K562 (cell line): ENCODE measurements around the gene MCM7. TPM values are rescaled to one million over a fixed set of nuclear protein-coding genes. Genes with fewer than 3 reads are reported as not detected.

Source experiments
- BCOR ChIP-seq: fragments of 450-650 bp; IDR thresholded peaks from 2 replicates; pipeline ENCODE4 v1.6.1; 2016
- BRCA1 ChIP-seq, 2 experiments: fragments of 450-650 bp in 1 of 2; sonication (generic) in 1 of 2; formaldehyde crosslinking in 1 of 2; IDR thresholded peaks; 2 replicates each; pipeline versions ENCODE4 v1.5.0 to v1.6.1; 2017 to 2020; ENCODE audit warnings: mild to moderate bottlenecking in 1 of 2, missing genetic modification reagents in 1 of 2
- ELF2 ChIP-seq: fragments of 250-450 bp; sonication (Bioruptor Pico); IDR thresholded peaks from 2 replicates; pipeline ENCODE4 v1.5.0; 2021; ENCODE audit warnings: mild to moderate bottlenecking
- FIP1L1 ChIP-seq: fragments of 200-400 bp; formaldehyde crosslinking; IDR thresholded peaks from 2 replicates; pipeline ENCODE4 v1.6.1; 2018; ENCODE audit warnings: mild to moderate bottlenecking, low read depth, low read length; ENCODE audit not compliant: poor library complexity, severe bottlenecking
- FOXJ2 ChIP-seq: fragments of 200-800 bp; sonication (Bioruptor generic); IDR thresholded peaks from 2 replicates; pipeline ENCODE4 v1.6.1; 2016; ENCODE audit warnings: missing genetic modification characterization, missing compliant biosample characterization
- HDAC6 ChIP-seq: IDR thresholded peaks from 2 replicates; pipeline ENCODE4 v1.6.1; 2012; ENCODE audit warnings: low read depth, mild to moderate bottlenecking, control low read depth, inconsistent platforms, low read length, moderate library complexity
- KDM1A ChIP-seq, 2 experiments: fragments of 450-650 bp; IDR thresholded peaks; 2 replicates each; pipeline ENCODE4 v1.6.1; 2016; ENCODE audit warnings: mild to moderate bottlenecking in 2 of 2
- MAFF ChIP-seq: IDR thresholded peaks from 2 replicates; pipeline ENCODE4 v1.6.1; 2012; ENCODE audit warnings: low read length, improper control_type of control experiment
- MCM3 ChIP-seq: fragments of 450-650 bp; IDR thresholded peaks from 2 replicates; pipeline ENCODE4 v1.6.1; 2016
- MECOM ChIP-seq: fragments of 250-450 bp; sonication (Bioruptor Pico); IDR thresholded peaks from 2 replicates; pipeline ENCODE4 v1.8.0; 2022; ENCODE audit warnings: inconsistent platforms
- NCOR1 ChIP-seq: fragments of 450-650 bp; IDR thresholded peaks from 2 replicates; pipeline ENCODE4 v1.6.1; 2016; ENCODE audit warnings: mild to moderate bottlenecking, moderate library complexity
- NFRKB ChIP-seq: fragments of 450-650 bp; IDR thresholded peaks from 2 replicates; pipeline ENCODE4 v1.6.1; 2016; ENCODE audit warnings: low read depth
- OTX1 ChIP-seq: fragments of 450-650 bp; formaldehyde crosslinking; IDR thresholded peaks from 2 replicates; pipeline ENCODE4 v1.4.0; 2022; ENCODE audit warnings: mild to moderate bottlenecking
- RBM14 ChIP-seq: fragments of 200-400 bp; formaldehyde crosslinking; IDR thresholded peaks from 2 replicates; pipeline ENCODE4 v1.6.1; 2018; ENCODE audit warnings: low read depth, mild to moderate bottlenecking, low read length, moderate library complexity, borderline replicate concordance; ENCODE audit not compliant: insufficient read depth
- RCOR1 ChIP-seq, 2 experiments: IDR thresholded peaks; 2 replicates each; pipeline ENCODE4 v1.6.1; 2012; ENCODE audit warnings: low read depth in 2 of 2, low read length in 2 of 2, borderline replicate concordance in 1 of 2, improper control_type of control experiment in 1 of 2
- SLC30A9 ChIP-seq: fragments of 250-450 bp; sonication (Bioruptor Pico); IDR thresholded peaks from 2 replicates; pipeline ENCODE4 v1.8.0; 2022; ENCODE audit warnings: mild to moderate bottlenecking, moderate library complexity
- SMARCA4 ChIP-seq: fragments of 450-650 bp; IDR thresholded peaks from 2 replicates; pipeline ENCODE4 v1.6.1; 2016
- SMARCB1 ChIP-seq: IDR thresholded peaks from 2 replicates; pipeline ENCODE4 v1.6.1; 2011; ENCODE audit warnings: improper control_type of control experiment, low read depth; ENCODE audit not compliant: insufficient read length
- SMC3 ChIP-seq: conservative IDR thresholded peaks from 2 replicates; pipeline ENCODE4 v1.6.1; 2011; ENCODE audit warnings: low read depth, low read length, improper control_type of control experiment; ENCODE audit not compliant: insufficient read depth
- SOX6 ChIP-seq: fragments of 450-650 bp; IDR thresholded peaks from 2 replicates; pipeline ENCODE4 v1.6.1; 2014; ENCODE audit warnings: mild to moderate bottlenecking
- SREBF2 ChIP-seq: sonication (generic); formaldehyde crosslinking; IDR thresholded peaks from 2 replicates; pipeline ENCODE4 v1.4.0; 2020; ENCODE audit warnings: mild to moderate bottlenecking, missing genetic modification reagents
- TAF9B ChIP-seq: fragments of 450-650 bp; IDR thresholded peaks from 2 replicates; pipeline ENCODE4 v1.6.1; 2018; ENCODE audit warnings: mild to moderate bottlenecking; ENCODE audit not compliant: partially characterized antibody
- ZKSCAN1 ChIP-seq: fragments of 150-350 bp; IDR thresholded peaks from 2 replicates; pipeline ENCODE4 v1.6.1; 2016; ENCODE audit warnings: low read depth, low read length
- ZNF165 ChIP-seq: fragments of 250-450 bp; sonication (Bioruptor Pico); IDR thresholded peaks from 2 replicates; pipeline ENCODE4 v1.4.0; 2020; ENCODE audit warnings: borderline replicate concordance
- ZNF239 ChIP-seq: fragments of 250-450 bp; sonication (Bioruptor Pico); IDR thresholded peaks from 2 replicates; pipeline ENCODE4 v1.4.0; 2020; ENCODE audit warnings: mild to moderate bottlenecking
- ZNF347 ChIP-seq: fragments of 450-650 bp; formaldehyde crosslinking; IDR thresholded peaks from 2 replicates; pipeline ENCODE4 v1.4.0; 2020; ENCODE audit warnings: low read depth, mild to moderate bottlenecking, moderate library complexity
- ZNF354B ChIP-seq: fragments of 250-450 bp; sonication (Bioruptor Pico); IDR thresholded peaks from 2 replicates; pipeline ENCODE4 v1.4.0; 2020
- ZNF76 ChIP-seq: fragments of 250-450 bp; sonication (Bioruptor Pico); IDR thresholded peaks from 2 replicates; pipeline ENCODE4 v1.4.0; 2020; ENCODE audit warnings: mild to moderate bottlenecking, moderate library complexity, borderline replicate concordance
- ZNF77 ChIP-seq: fragments of 250-450 bp; sonication (Bioruptor Pico); IDR thresholded peaks from 2 replicates; pipeline ENCODE4 v1.5.0; 2020
- polyA plus RNA-seq, 8 experiments: library from polyadenylated mRNA; depleted of rRNA in 4 of 8; stranded (reverse) in 5 of 8; unstranded in 3 of 8; fragments of >200 nt; fragmentation: Nextera tagmentation in 2 of 8; fragmentation: Illumina TruSeq in 1 of 8; extraction: Ambion mirVana in 2 of 8; extraction: Trizol in 1 of 8; gene quantifications; 2 replicates each; pipeline versions ENCODE4 v1.2.1 to v1.2.3, GENCODE V29; 2011 to 2014; ENCODE audit warnings: inconsistent platforms in 1 of 8, missing spikeins in 1 of 8
- total RNA-seq, 7 experiments: library from RNA; depleted of rRNA in 6 of 7; stranded (reverse); fragments of >200 nt in 6 of 7; fragmentation: Illumina TruSeq in 2 of 7; extraction: Trizol in 2 of 7; gene quantifications; 2 replicates each; pipeline versions ENCODE4 v1.2.1 to v1.2.3, GENCODE V29; 2011 to 2021; ENCODE audit warnings: low replicate concordance in 1 of 7
- TF ChIP-seq, protein P1 (sequence below): fragments of 200-400 bp; formaldehyde crosslinking; IDR thresholded peaks from 2 replicates; pipeline ENCODE4 v1.6.1; 2017; ENCODE audit warnings: mild to moderate bottlenecking, low read depth, low read length, moderate library complexity
- TF ChIP-seq, protein P2 (sequence below): IDR thresholded peaks from 2 replicates; pipeline ENCODE4 v1.6.1; 2012; ENCODE audit warnings: low read depth, low read length, improper control_type of control experiment, borderline replicate concordance

The MCM7 gene
- total and polyA plus RNA-seq, 9 of the 15 experiments (the other 6 are each of a cell fraction or from before 2014, with no cell fraction given) = 329 to 856 (median 437) TPM

DNA sequence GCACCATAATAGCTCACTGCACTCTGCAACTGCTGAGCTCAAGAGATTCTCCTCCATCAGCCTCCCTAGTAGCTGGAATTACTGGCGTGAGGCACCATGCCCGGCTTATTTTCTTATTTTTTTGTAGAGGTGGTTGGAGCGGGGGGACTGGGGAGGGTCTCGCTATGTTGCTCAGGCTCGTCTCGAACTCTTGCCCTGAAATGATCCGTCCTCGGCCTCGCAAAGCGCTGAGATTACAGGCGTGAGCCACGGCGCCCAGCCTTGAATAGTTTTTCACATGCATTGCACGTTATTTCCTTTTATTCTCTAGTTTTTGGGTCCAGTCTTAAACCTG lies 47.0 kb upstream of the MCM7 start (continued):
- TF ChIP-seq, protein P1, sequence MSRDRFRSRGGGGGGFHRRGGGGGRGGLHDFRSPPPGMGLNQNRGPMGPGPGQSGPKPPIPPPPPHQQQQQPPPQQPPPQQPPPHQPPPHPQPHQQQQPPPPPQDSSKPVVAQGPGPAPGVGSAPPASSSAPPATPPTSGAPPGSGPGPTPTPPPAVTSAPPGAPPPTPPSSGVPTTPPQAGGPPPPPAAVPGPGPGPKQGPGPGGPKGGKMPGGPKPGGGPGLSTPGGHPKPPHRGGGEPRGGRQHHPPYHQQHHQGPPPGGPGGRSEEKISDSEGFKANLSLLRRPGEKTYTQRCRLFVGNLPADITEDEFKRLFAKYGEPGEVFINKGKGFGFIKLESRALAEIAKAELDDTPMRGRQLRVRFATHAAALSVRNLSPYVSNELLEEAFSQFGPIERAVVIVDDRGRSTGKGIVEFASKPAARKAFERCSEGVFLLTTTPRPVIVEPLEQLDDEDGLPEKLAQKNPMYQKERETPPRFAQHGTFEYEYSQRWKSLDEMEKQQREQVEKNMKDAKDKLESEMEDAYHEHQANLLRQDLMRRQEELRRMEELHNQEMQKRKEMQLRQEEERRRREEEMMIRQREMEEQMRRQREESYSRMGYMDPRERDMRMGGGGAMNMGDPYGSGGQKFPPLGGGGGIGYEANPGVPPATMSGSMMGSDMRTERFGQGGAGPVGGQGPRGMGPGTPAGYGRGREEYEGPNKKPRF = no peak
- TF ChIP-seq MECOM (CRISPR knock-in tag) (peak; percentile 31; the same call in 1 of the 2 replicates), MCM3 (no peak), ELF2 (no peak), SREBF2 (peak; percentile 85; the same call in 1 of the 2 replicates), ZNF77 (no peak), ZNF239 (no peak), ZNF347 (CRISPR knock-in tag) (no peak), MAFF (no peak), OTX1 (CRISPR knock-in tag) (no peak), RCOR1 (IDR thresholded peaks at IDR 0.05; ENCODE audit: borderline replicate concordance in 1 of 2, low read depth in 2 of 2, low read length in 2 of 2) (no peak), HDAC6 (no peak), SMARCA4 (0 out of 2 replicates have a peak, but pooled peaks have one; percentile 20), RBM14 (no peak), ZKSCAN1 (no peak), ZNF165 (CRISPR knock-in tag) (no peak), SOX6 (no peak), ZNF76 (CRISPR knock-in tag) (no peak), SLC30A9 (CRISPR knock-in tag) (no peak), TAF9B (no peak), ZNF354B (CRISPR knock-in tag) (no peak), KDM1A (IDR thresholded peaks at IDR 0.05) (0 out of 4 replicates have a peak, but pooled peaks of 1 of the 2 experiments have one; percentile 10), BRCA1 (IDR thresholded peaks at IDR 0.05) (no peak), BRCA1 (CRISPR knock-in tag; IDR thresholded peaks at IDR 0.05) (no peak), NFRKB (no peak), FOXJ2 (tag) (no peak), FIP1L1 (no peak), SMARCB1 (no peak), BCOR (peak; percentile 56; the same call in 1 of the 2 replicates), NCOR1 (no peak), SMC3 (no peak)
- TF ChIP-seq, protein P2, sequence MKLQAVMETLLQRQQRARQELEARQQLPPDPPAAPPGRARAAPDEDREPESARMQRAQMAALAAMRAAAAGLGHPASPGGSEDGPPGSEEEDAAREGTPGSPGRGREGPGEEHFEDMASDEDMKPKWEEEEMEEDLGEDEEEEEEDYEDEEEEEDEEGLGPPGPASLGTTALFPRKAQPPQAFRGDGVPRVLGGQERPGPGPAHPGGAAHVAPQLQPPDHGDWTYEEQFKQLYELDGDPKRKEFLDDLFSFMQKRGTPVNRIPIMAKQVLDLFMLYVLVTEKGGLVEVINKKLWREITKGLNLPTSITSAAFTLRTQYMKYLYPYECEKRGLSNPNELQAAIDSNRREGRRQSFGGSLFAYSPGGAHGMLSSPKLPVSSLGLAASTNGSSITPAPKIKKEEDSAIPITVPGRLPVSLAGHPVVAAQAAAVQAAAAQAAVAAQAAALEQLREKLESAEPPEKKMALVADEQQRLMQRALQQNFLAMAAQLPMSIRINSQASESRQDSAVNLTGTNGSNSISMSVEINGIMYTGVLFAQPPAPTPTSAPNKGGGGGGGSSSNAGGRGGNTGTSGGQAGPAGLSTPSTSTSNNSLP = no peak
